Fibroblast of the aortic adventitia (primary cell): ENCODE measurements around the gene SDC3. TPM values are rescaled to one million over a fixed set of nuclear protein-coding genes. Genes with fewer than 3 reads are reported as not detected.
"Not testable (repeated sequence)": the region's sequence is repeated elsewhere in the genome, so short reads cannot be mapped to it uniquely, and the experiment has no call there.

Source experiments
- DNase-seq: peaks from one replicate; pipeline ENCODE4 v3.0.0-alpha.2; 2010; ENCODE audit warnings: low read depth
- H3K4me3 ChIP-seq: 2 replicates; pipeline ENCODE4 v1.5.1; 2011; ENCODE audit warnings: low read depth, mild to moderate bottlenecking, control low read depth, low read length, moderate library complexity
- CTCF ChIP-seq: IDR thresholded peaks from 2 replicates; pipeline ENCODE4 v1.5.1; 2011; ENCODE audit warnings: mild to moderate bottlenecking, low read length, control low read depth, inconsistent platforms; ENCODE audit not compliant: insufficient read depth
- total RNA-seq: library from RNA; depleted of rRNA; stranded (reverse); fragments of >200 nt; gene quantifications from 2 replicates; pipeline ENCODE4 v1.2.3, GENCODE V29; 2012; ENCODE audit warnings: low replicate concordance

Gene SDC3
- total RNA-seq, 1 donor, result 47.5 TPM

GRCh38 chr1:30936541-30937171 is 28.1 kb upstream of the SDC3 start:
- no peak overlapping the region for H3K4me3 ChIP-seq
- TF ChIP-seq CTCF, result no peak
- DNase-seq, result no peak

DNA sequence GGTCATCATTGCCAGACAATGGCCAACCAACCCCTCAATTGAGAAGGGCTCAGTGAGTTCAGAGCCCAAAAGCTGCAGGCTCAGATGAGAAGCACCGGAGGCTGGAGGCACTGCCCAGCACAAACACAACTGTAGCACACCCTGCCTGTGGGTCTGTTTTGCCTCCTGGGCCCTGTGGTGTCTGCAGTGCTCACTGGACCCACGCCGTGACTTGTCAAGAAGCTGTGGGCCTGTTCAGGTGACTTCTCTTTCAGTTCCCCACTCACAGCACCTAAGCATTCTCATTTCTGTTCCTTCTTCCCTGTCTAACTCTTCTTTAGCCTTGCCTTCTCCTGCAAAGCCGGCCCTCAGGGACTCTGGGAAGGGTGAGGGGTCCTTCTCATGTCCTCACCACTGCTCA is 27.2 kb upstream of the SDC3 start:
- H3K4me3 ChIP-seq, DNase-seq: not testable (repeated sequence)

DNA sequence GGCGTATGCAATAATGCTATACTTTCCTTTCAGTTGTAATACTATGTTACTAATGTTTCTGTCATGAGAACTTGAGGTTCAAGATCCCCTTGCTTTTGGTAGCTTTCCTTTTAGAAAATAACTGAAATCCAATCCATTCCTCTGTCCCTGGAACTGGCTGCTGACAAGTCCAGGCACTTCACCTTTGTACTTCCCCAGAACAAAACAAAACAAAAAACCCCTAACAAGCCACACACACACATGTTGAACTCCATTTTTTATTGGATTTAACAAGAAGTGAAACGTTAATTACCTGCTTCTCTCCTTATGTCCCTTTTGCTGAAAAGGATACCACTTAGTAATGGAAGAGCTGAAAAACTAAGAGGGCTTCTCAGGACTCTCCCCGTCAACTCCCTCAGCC is 26.1 kb upstream of the SDC3 start:
- TF ChIP-seq CTCF, result no peak

GRCh38 chr1:30933874-30934252 is 25.3 kb upstream of the SDC3 start:
- H3K4me3 ChIP-seq, result no peak overlapping the region
- DNase-seq, result no peak
- no peak for TF ChIP-seq CTCF

More for the DNA sequence above, 26.1 kb upstream of the SDC3 start:
- no peak overlapping the region for H3K4me3 ChIP-seq
- no peak for DNase-seq

DNA sequence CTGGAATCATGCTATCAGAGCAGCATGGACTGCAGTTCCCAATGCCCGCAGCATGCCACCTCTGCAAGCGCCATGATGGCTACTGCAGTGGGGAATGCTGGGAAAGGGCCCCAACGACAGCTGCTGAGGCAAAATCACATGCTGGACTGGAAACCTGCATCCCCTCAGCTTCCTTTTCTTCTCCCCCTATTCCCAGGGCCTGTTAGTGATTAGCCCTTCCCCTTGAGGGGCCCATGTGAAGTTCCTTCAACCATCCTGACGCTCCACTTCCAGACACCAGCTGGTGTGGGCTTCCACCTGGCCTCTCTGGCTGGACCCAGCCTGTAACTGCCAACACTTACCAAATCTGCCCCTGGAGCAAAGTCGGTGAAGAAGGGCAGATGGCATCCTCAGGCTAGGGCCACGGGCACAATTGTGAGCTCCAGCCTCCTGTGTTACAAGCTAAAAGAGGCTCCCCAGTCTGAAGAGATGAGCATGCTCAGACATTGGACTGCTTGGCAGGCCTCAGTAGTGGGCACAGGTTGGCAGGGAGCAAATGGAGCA is 22.1 kb upstream of the SDC3 start:
- no peak for DNase-seq
- H3K4me3 ChIP-seq, result no peak overlapping the region
- TF ChIP-seq CTCF, result no peak

GRCh38 chr1:30929944-30930525 is 21.5 kb upstream of the SDC3 start:
- no peak for TF ChIP-seq CTCF
- DNase-seq, result no peak
- H3K4me3 ChIP-seq, result no peak overlapping the region

DNA sequence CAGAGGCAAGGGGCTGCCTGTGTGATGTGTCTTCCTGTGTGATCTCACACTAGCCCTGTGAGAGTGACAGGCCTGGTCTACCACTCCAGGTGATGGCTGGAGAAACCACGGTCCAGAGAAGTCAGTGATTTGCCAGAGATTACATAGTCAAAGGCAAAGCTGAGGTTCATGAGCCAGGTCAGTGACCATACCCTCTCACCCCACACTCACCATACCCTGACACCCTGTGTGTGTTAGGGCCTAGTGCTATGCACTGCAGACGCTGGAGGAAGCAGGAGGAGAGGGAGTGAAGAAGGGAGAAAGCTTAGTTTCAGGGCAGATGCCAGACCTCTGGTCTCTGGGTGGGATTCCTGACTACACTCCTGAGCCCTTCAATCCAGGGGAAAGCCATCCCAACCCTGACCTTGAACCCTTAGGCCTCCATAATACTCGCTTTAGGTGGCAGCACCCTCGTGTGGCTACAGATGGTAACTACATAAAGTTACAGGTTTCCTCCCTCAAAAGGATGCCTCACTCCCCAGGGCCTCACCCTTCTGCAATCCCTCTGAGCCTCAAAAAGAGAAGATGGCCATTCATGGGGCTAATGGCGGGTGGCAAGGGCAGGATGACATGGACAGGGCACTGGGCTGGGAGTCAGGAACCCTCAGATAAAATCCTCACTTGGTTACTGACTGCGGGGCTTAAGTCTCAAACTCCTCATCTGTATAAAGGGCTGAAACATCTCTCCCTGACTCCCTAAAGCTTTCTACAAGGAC is 20.8 kb upstream of the SDC3 start:
- no peak overlapping the region for H3K4me3 ChIP-seq
- peak; percentile 71 for TF ChIP-seq CTCF
- peak; percentile 53 for DNase-seq
